ENCODE measurements around the gene FLT1.

DNA sequence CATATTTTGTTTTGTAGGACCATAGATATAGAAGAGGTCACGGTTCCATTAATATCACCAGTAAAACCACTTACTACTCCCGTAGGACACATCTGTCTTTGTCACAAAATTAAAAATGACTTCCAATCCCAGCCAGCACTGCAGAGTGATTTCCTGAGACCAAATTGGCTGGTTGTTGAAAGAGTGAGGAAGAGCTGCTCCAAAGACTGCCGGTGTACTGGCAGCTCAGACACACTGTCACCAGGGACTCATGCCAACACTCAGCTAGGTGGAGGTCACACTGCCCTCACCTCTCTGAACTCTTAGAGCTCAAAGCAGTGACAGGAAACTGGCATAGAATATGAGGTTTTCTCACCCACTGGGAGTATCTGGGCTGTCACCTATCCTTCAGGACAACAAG lies 52.1 kb downstream of the FLT1 start:
- no peak for TF ChIP-seq POLR2AphosphoS5 (IDR thresholded peaks at IDR 0.05)
- TF ChIP-seq, protein P1, sequence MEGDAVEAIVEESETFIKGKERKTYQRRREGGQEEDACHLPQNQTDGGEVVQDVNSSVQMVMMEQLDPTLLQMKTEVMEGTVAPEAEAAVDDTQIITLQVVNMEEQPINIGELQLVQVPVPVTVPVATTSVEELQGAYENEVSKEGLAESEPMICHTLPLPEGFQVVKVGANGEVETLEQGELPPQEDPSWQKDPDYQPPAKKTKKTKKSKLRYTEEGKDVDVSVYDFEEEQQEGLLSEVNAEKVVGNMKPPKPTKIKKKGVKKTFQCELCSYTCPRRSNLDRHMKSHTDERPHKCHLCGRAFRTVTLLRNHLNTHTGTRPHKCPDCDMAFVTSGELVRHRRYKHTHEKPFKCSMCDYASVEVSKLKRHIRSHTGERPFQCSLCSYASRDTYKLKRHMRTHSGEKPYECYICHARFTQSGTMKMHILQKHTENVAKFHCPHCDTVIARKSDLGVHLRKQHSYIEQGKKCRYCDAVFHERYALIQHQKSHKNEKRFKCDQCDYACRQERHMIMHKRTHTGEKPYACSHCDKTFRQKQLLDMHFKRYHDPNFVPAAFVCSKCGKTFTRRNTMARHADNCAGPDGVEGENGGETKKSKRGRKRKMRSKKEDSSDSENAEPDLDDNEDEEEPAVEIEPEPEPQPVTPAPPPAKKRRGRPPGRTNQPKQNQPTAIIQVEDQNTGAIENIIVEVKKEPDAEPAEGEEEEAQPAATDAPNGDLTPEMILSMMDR (IDR thresholded peaks at IDR 0.05): no peak
